Testis (tissue), 3 donors: ENCODE measurements around the gene KISS1R. TPM values are rescaled to one million over a fixed set of nuclear protein-coding genes. Genes with fewer than 3 reads are reported as not detected.

Experiments
- DNase-seq: peaks from one replicate; pipeline ENCODE4 v3.0.0-alpha.2; 2019
- H3K27ac ChIP-seq, 2 donors: fragments of 200-600 bp; sonication (generic); one replicate each; pipeline ENCODE4 v1.5.1; 2019
- H3K27me3 ChIP-seq: fragments of 200-600 bp; sonication (generic); one replicate; pipeline ENCODE4 v1.5.1; 2019
- H3K36me3 ChIP-seq: fragments of 200-600 bp; sonication (generic); one replicate; pipeline ENCODE4 v1.5.1; 2017; ENCODE audit warnings: low read depth; ENCODE audit errors: missing control alignments
- H3K4me1 ChIP-seq: fragments of 200-600 bp; sonication (generic); one replicate; pipeline ENCODE4 v1.5.1; 2019
- H3K4me3 ChIP-seq, 2 donors: fragments of 200-600 bp; sonication (generic); one replicate each; pipeline ENCODE4 v1.5.1; 2017 to 2019
- H3K9me3 ChIP-seq: fragments of 200-600 bp; sonication (generic); one replicate; pipeline ENCODE4 v1.5.1; 2017
- POLR2A ChIP-seq: fragments of 450-650 bp; IDR thresholded peaks from one replicate; pipeline ENCODE4 v1.6.1; 2017; ENCODE audit warnings: antibody characterized with exemption, mild to moderate bottlenecking, moderate library complexity
- WGBS, 2 donors: methylation state at CpG; one replicate each; pipeline ENCODE4 v1.1.5; 2018; 5-methylcytosine and 5-hydroxymethylcytosine counted together
- intact Hi-C: fragments of 100-400 bp; cut with DNase I; formaldehyde crosslinking; loops from one replicate; pipeline ENCODE4 v1.15.1; 2023; ENCODE audit warnings: low total_unique reads
- polyA plus RNA-seq: library from polyadenylated mRNA; stranded (reverse); fragments of 350-450 nt; fragmentation: Illumina TruSeq; extraction: RNeasy Lipid Tissue Mini Kit (QIAGEN cat#74804); gene quantifications from one replicate; pipeline ENCODE4 v1.2.3, GENCODE V29; 2014; ENCODE audit warnings: low read depth, low replicate concordance; ENCODE audit not compliant: insufficient read depth
- total RNA-seq, 2 donors: library from RNA; depleted of rRNA; stranded (reverse); fragments of >200 nt; gene quantifications; one replicate each; pipeline ENCODE4 v1.2.3, GENCODE V29; 2016
- TF ChIP-seq, protein P1 (sequence below), 3 experiments: fragments of 450-650 bp in 2 of 3; fragments of 200-600 bp in 1 of 3; sonication (generic) in 1 of 3; IDR thresholded peaks; one replicate each; pipeline ENCODE4 v1.5.1; 2016 to 2019; ENCODE audit warnings: antibody characterized with exemption in 3 of 3, mild to moderate bottlenecking in 2 of 3, moderate library complexity in 1 of 3

Gene KISS1R
- total and polyA plus RNA-seq, 3 donors from 2014 or later = not detected

GRCh38 chr19:870314-870713 is 46.8 kb upstream of the KISS1R start:
- Histone ChIP-seq H3K9me3 (no peaks in the 10 kb centered on the region), H3K27me3 (no peaks in the 10 kb centered on the region), H3K4me3 (no peak overlapping the region), H3K27ac (peak overlapping the region; percentile 68 to 86), H3K4me1 (peaks cover 17% of the 10 kb centered on the region), H3K36me3 (no peaks in the 10 kb centered on the region)
- intact Hi-C loops = no loop called here
- TF ChIP-seq POLR2A = no peak
- TF ChIP-seq, protein P1, sequence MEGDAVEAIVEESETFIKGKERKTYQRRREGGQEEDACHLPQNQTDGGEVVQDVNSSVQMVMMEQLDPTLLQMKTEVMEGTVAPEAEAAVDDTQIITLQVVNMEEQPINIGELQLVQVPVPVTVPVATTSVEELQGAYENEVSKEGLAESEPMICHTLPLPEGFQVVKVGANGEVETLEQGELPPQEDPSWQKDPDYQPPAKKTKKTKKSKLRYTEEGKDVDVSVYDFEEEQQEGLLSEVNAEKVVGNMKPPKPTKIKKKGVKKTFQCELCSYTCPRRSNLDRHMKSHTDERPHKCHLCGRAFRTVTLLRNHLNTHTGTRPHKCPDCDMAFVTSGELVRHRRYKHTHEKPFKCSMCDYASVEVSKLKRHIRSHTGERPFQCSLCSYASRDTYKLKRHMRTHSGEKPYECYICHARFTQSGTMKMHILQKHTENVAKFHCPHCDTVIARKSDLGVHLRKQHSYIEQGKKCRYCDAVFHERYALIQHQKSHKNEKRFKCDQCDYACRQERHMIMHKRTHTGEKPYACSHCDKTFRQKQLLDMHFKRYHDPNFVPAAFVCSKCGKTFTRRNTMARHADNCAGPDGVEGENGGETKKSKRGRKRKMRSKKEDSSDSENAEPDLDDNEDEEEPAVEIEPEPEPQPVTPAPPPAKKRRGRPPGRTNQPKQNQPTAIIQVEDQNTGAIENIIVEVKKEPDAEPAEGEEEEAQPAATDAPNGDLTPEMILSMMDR (IDR thresholded peaks at IDR 0.05) = no peak
- 83 to 89% methylated on average over 7 to 8 of the region's 8 CpGs for WGBS, 2 donors
- DNase-seq = no peak

DNA sequence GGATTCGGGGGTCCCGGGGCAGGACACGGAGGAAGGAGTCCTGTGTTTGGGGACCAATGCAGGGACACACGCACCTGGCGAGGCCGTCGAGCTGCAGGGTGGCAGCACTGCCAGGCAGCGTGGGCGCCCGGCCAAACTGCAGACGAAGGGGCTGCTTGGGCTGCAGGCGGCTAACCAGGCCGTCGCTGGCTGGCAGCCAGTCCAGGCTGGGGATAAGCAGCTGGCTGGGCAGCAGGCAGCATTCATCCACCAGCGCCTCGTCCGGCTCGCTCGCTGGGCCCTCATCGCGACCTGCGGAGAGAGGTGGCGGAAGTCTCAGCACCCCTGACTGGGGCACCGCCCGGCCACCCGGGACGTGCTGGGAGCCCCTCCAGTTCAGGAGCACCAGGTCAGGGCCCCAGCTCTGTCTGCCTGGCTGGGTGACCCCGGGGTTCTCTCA is 46.2 kb upstream of the KISS1R start:
- H3K4me1 ChIP-seq = peaks cover 17% of the 10 kb centered on the region
- WGBS, 2 donors = 67 to 72% methylated on average over 14 to 28 of the region's 28 CpGs
- no peaks in the 10 kb centered on the region for H3K36me3 ChIP-seq
- no peaks in the 10 kb centered on the region for H3K27me3 ChIP-seq
- H3K9me3 ChIP-seq = no peaks in the 10 kb centered on the region
- intact Hi-C loops = no loop called here
- no peak overlapping the region for H3K4me3 ChIP-seq
- no peak for DNase-seq
- TF ChIP-seq POLR2A = no peak
- TF ChIP-seq, protein P1 (IDR thresholded peaks at IDR 0.05) = no peak
- peak overlapping the region in 1 of 2 donors; percentile 14 for H3K27ac ChIP-seq

GRCh38 chr19:871446-872265 is 45.5 kb upstream of the KISS1R start:
- no peaks in the 10 kb centered on the region for H3K27me3 ChIP-seq
- no peaks in the 10 kb centered on the region for H3K36me3 ChIP-seq
- H3K9me3 ChIP-seq = no peaks in the 10 kb centered on the region
- intact Hi-C loops = no loop called here
- peak overlapping the region in 1 of 2 donors; percentile 76 for H3K27ac ChIP-seq
- WGBS, 2 donors = 78 to 82% methylated on average over 14 to 23 of the region's 33 CpGs
- H3K4me1 ChIP-seq = peaks cover 17% of the 10 kb centered on the region
- DNase-seq = no peak
- TF ChIP-seq, protein P1 (IDR thresholded peaks at IDR 0.05) = no peak
- TF ChIP-seq POLR2A = no peak
- peak overlapping the region in 1 of 2 donors; percentile 13 for H3K4me3 ChIP-seq

DNA sequence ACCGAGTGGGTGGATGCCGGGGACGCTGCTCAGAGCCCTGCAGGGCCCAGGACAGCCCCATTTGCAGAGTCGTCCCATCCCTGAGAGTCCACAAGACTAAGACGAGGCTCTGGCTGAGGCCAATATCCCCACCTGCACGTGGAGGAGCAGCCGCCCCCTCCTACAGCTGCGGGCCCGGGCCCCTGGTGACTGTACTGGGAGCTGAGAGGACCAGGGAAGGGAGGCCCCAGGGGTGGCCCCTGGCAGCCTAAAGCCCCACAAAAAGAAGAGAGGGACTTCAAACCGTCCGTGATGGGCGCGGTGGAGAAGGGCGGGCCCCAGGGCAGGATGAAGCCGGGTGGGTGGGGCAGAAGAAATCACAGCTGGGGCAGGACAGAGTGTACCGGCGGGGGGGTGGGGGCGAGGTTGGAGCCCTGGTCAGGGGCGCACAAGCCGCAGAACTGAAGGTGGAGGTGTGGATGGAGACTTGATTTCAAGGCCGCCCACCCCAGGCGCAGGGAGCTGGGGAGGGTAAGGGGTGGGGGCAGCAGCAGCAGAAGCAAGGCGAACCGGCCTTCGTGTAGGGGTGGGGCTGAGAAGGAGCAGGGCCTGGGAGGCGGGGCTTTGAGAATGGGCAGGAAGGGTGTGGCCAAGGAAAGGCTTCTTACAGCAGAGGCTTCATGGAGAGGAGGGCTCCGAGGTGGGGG is 44.7 kb upstream of the KISS1R start:
- H3K4me3 ChIP-seq = peak overlapping the region in 1 of 2 donors; percentile 13
- TF ChIP-seq POLR2A = no peak
- TF ChIP-seq, protein P1 (IDR thresholded peaks at IDR 0.05) = no peak
- DNase-seq = peak; percentile 81
- no peaks in the 10 kb centered on the region for H3K9me3 ChIP-seq
- peaks cover 17% of the 10 kb centered on the region for H3K4me1 ChIP-seq
- H3K36me3 ChIP-seq = no peaks in the 10 kb centered on the region
- intact Hi-C loops = no loop called here
- WGBS, 2 donors = 45 to 55% methylated on average over 21 to 27 of the region's 27 CpGs
- peak overlapping the region in 1 of 2 donors; percentile 76 for H3K27ac ChIP-seq
- H3K27me3 ChIP-seq = no peaks in the 10 kb centered on the region
